GM12892 (cell line): ENCODE measurements around the gene PYROXD2.

Source experiments
- POLR2A ChIP-seq: IDR thresholded peaks from 2 replicates; pipeline ENCODE4 v1.6.1; 2011; ENCODE audit warnings: low read depth, low read length, control low read depth
- POLR2AphosphoS5 ChIP-seq: IDR thresholded peaks from 2 replicates; pipeline ENCODE4 v1.6.1; 2011; ENCODE audit warnings: low read depth, low read length, control low read depth
- TAF1 ChIP-seq: IDR thresholded peaks from 2 replicates; pipeline ENCODE4 v1.6.1; 2011; ENCODE audit warnings: low read depth, mild to moderate bottlenecking, control low read depth, low read length, borderline replicate concordance

- TF ChIP-seq POLR2A, result no peak
- no peak for TF ChIP-seq TAF1
- TF ChIP-seq POLR2AphosphoS5, result no peak
Observed at GRCh38 chr10:98410759-98411158, 4.2 kb downstream of the PYROXD2 start.
